GM12878 (cell line): Measurements from ENCODE around the gene SYNDIG1.

Source experiments
- CBFB ChIP-seq: IDR thresholded peaks from 2 replicates; pipeline ENCODE4 v1.6.1; 2016; ENCODE audit warnings: antibody characterized with exemption, low read depth
- CEBPB ChIP-seq, 2 experiments: fragments of 150-350 bp in 1 of 2; IDR thresholded peaks; 2 replicates each; pipeline ENCODE4 v1.6.1; 2012 to 2014; ENCODE audit warnings: low read depth in 2 of 2, low read length in 2 of 2, borderline replicate concordance in 1 of 2, inconsistent platforms in 1 of 2
- CHD2 ChIP-seq: IDR thresholded peaks from 2 replicates; pipeline ENCODE4 v1.6.1; 2011; ENCODE audit warnings: low read depth, low read length, improper control_type of control experiment, borderline replicate concordance
- CTCF ChIP-seq, 3 experiments: IDR thresholded peaks in 2 of 3; conservative IDR thresholded peaks in 1 of 3; 2 replicates each; pipeline ENCODE4 v1.5.1; 2011; ENCODE audit warnings: low read depth in 3 of 3, low read length in 3 of 3, mild to moderate bottlenecking in 3 of 3, control low read depth in 2 of 3, moderate library complexity in 2 of 3, inconsistent platforms in 1 of 3, mixed read lengths in 1 of 3; ENCODE audit not compliant: control insufficient read depth in 2 of 3, insufficient read depth in 1 of 3; ENCODE audit errors: extremely low read depth in 1 of 3
- EP300 ChIP-seq, 2 experiments: fragments of 150-350 bp in 1 of 2; IDR thresholded peaks; 2 replicates each; pipeline ENCODE4 v1.6.1; 2011 to 2012; ENCODE audit warnings: low read depth in 2 of 2, low read length in 2 of 2, borderline replicate concordance in 1 of 2, improper control_type of control experiment in 1 of 2, inconsistent platforms in 1 of 2; ENCODE audit not compliant: control insufficient read depth in 1 of 2
- SUZ12 ChIP-seq: fragments of 200-600 bp; sonication (generic); IDR thresholded peaks from one replicate; pipeline ENCODE4 v1.6.1; 2018; ENCODE audit warnings: antibody characterized with exemption, mild to moderate bottlenecking; ENCODE audit not compliant: unreplicated experiment
- ZNF274 ChIP-seq: IDR thresholded peaks from one replicate; pipeline ENCODE4 v1.8.0; 2011; ENCODE audit not compliant: insufficient read length, insufficient read depth

- TF ChIP-seq ZNF274 (no peak), CTCF (IDR thresholded peaks at IDR 0.05 in 2 of 3, conservative IDR thresholded peaks at IDR 0.05 in 1 of 3; ENCODE audit: control insufficient read depth in 2 of 3, extremely low read depth in 1 of 3, insufficient read depth in 1 of 3, low read depth in 3 of 3, low read length in 3 of 3) (no peak), CHD2 (no peak), SUZ12 (no peak), EP300 (IDR thresholded peaks at IDR 0.05; ENCODE audit: borderline replicate concordance in 1 of 2, control insufficient read depth in 1 of 2, low read depth in 2 of 2, low read length in 2 of 2) (no peak), CBFB (no peak), CEBPB (IDR thresholded peaks at IDR 0.05; ENCODE audit: borderline replicate concordance in 1 of 2, low read depth in 2 of 2, low read length in 2 of 2) (no peak)
Observed at GRCh38 chr20:24584078-24584477, 114.6 kb downstream of the SYNDIG1 start.
